ENCODE measurements around the gene PTPRD.

PTPRD gene

GRCh38 chr9:8825585-8826147 lies 1787.1 kb downstream of the PTPRD start:
- peak; percentile 10 for DNase-seq (ENCODE audit: low spot score)

- DNase-seq (ENCODE audit: low spot score) = no peak
Measured at GRCh38 chr9:8823131-8823895, 1789.5 kb downstream of the PTPRD start.

- no peak for DNase-seq (ENCODE audit: low spot score)
Measured at GRCh38 chr9:8822667-8823025, 1790.2 kb downstream of the PTPRD start.

GRCh38 chr9:8821910-8822666 lies 1790.7 kb downstream of the PTPRD start:
- no peak for DNase-seq (ENCODE audit: low spot score)

GRCh38 chr9:8817335-8817734 lies 1795.5 kb downstream of the PTPRD start:
- DNase-seq (ENCODE audit: low spot score) = no peak

GRCh38 chr9:8816361-8816760 lies 1796.4 kb downstream of the PTPRD start:
- DNase-seq (ENCODE audit: low spot score) = no peak

- no peak for DNase-seq (ENCODE audit: low spot score)
Measured at GRCh38 chr9:8815931-8816330, 1796.9 kb downstream of the PTPRD start.

- DNase-seq (ENCODE audit: low spot score) = no peak
Measured at GRCh38 chr9:8815219-8815618, 1797.6 kb downstream of the PTPRD start.

GRCh38 chr9:8812888-8813287 lies 1799.9 kb downstream of the PTPRD start:
- no peak for DNase-seq (ENCODE audit: low spot score)

GRCh38 chr9:8809741-8810140 lies 1803.1 kb downstream of the PTPRD start:
- no peak for DNase-seq (ENCODE audit: low spot score)

GRCh38 chr9:8806150-8806549 lies 1806.7 kb downstream of the PTPRD start:
- DNase-seq (ENCODE audit: low spot score) = no peak

- no peak for DNase-seq (ENCODE audit: low spot score)
Measured at GRCh38 chr9:8804613-8805012, 1808.2 kb downstream of the PTPRD start.

- DNase-seq (ENCODE audit: low spot score) = no peak
Measured at GRCh38 chr9:8802242-8802641, 1810.6 kb downstream of the PTPRD start.

GRCh38 chr9:8800196-8800595 lies 1812.6 kb downstream of the PTPRD start:
- DNase-seq (ENCODE audit: low spot score) = no peak

- no peak for DNase-seq (ENCODE audit: low spot score)
Measured at GRCh38 chr9:8799615-8800014, 1813.2 kb downstream of the PTPRD start.

- no peak for DNase-seq (ENCODE audit: low spot score)
Measured at GRCh38 chr9:8799206-8799605, 1813.6 kb downstream of the PTPRD start.

- DNase-seq (ENCODE audit: low spot score) = no peak
Measured at GRCh38 chr9:8784838-8785237, 1828.0 kb downstream of the PTPRD start.

GRCh38 chr9:8783941-8784340 lies 1828.9 kb downstream of the PTPRD start:
- DNase-seq (ENCODE audit: low spot score) = no peak

GRCh38 chr9:8782237-8782636 lies 1830.6 kb downstream of the PTPRD start:
- DNase-seq (ENCODE audit: low spot score) = no peak

- no peak for DNase-seq (ENCODE audit: low spot score)
Measured at GRCh38 chr9:8781458-8781857, 1831.3 kb downstream of the PTPRD start.

GRCh38 chr9:8780386-8780785 lies 1832.4 kb downstream of the PTPRD start:
- DNase-seq (ENCODE audit: low spot score) = no peak

- DNase-seq (ENCODE audit: low spot score) = no peak
Measured at GRCh38 chr9:8779478-8779877, 1833.3 kb downstream of the PTPRD start.

GRCh38 chr9:8778356-8778755 lies 1834.4 kb downstream of the PTPRD start:
- DNase-seq (ENCODE audit: low spot score) = no peak

All from iPS-NIHi11 (cell line).